Chondrocyte (in vitro differentiated cells): Measurements from ENCODE around the gene CHMP2A. TPM values are rescaled to one million over a fixed set of nuclear protein-coding genes. Genes with fewer than 3 reads are reported as not detected.

Experiments used
- DNase-seq: peaks from one replicate; pipeline ENCODE4 v3.0.0; 2021; ENCODE audit warnings: mixed read lengths, low spot score
- H3K27ac Mint-ChIP-seq: one replicate; pipeline ENCODE4 v1.8.0; 2021; ENCODE audit warnings: mild to moderate bottlenecking, moderate library complexity, mixed read lengths; ENCODE audit not compliant: unreplicated experiment
- H3K27me3 Mint-ChIP-seq: 2 replicates; pipeline ENCODE4 v1.8.0; 2021; ENCODE audit warnings: low read depth, mixed read lengths
- H3K36me3 Mint-ChIP-seq: 2 replicates; pipeline ENCODE4 v1.8.0; 2021; ENCODE audit warnings: low read depth, mixed read lengths
- H3K4me1 Mint-ChIP-seq: 2 replicates; pipeline ENCODE4 v1.8.0; 2021; ENCODE audit warnings: low read depth, mild to moderate bottlenecking, mixed read lengths
- H3K4me3 Mint-ChIP-seq: one replicate; pipeline ENCODE4 v1.8.0; 2021; ENCODE audit warnings: mild to moderate bottlenecking, moderate library complexity, mixed read lengths; ENCODE audit not compliant: unreplicated experiment
- H3K9me3 Mint-ChIP-seq: 2 replicates; pipeline ENCODE4 v1.8.0; 2021; ENCODE audit warnings: low read depth, mixed read lengths
- total RNA-seq: library from RNA; stranded (reverse); gene quantifications from 3 replicates; pipeline ENCODE4 v1.2.1, GENCODE V29; 2021
- TF ChIP-seq, protein P1 (sequence below): fragments of 200-600 bp; sonication (generic); IDR thresholded peaks from 2 replicates; pipeline ENCODE4 v1.5.0; 2021; ENCODE audit warnings: antibody characterized with exemption, mild to moderate bottlenecking, moderate library complexity

CHMP2A gene
- total RNA-seq, 1 donor from 2014 or later = 85.1 TPM

DNA sequence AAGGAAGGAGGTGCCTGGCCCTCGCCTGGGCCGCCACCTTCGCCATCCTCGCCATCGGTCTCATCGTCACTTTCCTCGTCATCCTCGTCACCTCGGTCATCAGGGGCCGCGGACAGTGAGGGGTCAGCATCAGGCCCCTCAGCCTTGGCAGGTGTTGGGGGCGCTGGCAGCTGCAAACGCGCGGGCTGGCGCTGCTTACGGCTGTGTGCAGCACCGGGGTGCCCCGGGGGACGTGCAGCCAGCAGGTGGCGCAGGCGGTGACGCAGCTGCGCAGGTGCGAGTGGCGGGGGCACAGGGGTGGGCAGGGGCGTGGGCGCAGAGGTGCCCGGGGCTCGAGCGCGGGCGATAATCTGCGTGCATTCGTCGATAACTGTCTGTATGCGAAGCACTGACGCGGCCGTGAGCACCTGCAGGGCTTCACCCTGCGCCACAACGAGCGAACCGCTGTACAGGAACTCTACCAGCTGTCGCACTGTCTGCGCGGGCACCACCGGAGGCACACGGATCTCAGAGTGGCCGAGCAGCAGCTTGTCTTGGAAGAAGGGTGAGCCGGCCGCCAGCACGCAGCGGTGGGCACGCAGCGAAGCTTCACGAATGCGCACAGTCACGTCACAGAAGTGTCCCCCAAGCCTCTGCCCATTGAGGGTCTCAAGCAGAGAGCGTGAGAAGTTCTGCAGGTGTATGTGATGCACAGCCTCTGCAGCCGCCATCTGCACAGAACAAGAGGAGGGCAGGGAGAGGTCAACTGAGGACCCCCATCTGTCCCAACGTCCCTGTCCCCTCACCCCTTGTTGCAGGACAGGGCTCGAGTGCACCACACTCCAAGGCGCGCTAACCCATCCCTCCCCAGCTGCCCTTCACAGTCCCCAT, 37.7 kb downstream of the CHMP2A start:
- H3K4me1 Mint-ChIP-seq = peaks cover 42% of the 10 kb centered on the region
- H3K27me3 Mint-ChIP-seq = no peaks in the 10 kb centered on the region
- no peak overlapping the region for H3K27ac Mint-ChIP-seq
- DNase-seq = no peak
- H3K4me3 Mint-ChIP-seq = no peak overlapping the region
- TF ChIP-seq, protein P1, sequence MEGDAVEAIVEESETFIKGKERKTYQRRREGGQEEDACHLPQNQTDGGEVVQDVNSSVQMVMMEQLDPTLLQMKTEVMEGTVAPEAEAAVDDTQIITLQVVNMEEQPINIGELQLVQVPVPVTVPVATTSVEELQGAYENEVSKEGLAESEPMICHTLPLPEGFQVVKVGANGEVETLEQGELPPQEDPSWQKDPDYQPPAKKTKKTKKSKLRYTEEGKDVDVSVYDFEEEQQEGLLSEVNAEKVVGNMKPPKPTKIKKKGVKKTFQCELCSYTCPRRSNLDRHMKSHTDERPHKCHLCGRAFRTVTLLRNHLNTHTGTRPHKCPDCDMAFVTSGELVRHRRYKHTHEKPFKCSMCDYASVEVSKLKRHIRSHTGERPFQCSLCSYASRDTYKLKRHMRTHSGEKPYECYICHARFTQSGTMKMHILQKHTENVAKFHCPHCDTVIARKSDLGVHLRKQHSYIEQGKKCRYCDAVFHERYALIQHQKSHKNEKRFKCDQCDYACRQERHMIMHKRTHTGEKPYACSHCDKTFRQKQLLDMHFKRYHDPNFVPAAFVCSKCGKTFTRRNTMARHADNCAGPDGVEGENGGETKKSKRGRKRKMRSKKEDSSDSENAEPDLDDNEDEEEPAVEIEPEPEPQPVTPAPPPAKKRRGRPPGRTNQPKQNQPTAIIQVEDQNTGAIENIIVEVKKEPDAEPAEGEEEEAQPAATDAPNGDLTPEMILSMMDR = no peak
- peaks cover 5% of the 10 kb centered on the region for H3K36me3 Mint-ChIP-seq
- no peaks in the 10 kb centered on the region for H3K9me3 Mint-ChIP-seq

DNA sequence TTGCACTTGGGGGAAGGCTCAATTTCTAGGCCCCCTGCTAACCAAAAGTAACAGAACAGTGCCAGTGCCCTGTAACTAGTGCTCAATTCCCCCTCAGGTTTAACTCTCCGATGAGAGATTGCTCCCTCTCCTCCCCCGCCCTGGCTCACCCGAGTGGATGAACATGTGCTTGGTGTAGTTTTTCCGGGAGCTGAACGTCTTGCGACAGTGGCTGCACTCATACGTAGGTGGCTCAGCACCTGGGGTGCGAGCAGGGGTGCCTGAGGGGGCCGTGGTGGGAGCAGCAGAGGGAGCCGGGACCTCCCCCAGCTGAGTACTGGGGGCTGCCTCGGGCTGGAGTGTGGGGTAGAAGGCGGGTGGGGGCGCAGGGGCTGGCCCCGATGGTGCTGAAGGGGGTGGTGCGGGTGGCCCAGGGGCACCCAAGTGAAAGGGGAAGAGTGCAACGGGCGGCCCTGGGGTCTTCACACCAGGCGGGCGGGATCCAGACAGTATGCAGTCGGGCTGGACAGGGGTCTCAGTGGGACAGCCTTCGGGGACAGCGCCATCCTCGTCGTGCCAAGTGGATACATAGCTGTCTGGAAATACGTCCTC, 38.6 kb downstream of the CHMP2A start:
- Mint-ChIP-seq H3K9me3 (no peaks in the 10 kb centered on the region), H3K36me3 (peaks cover 5% of the 10 kb centered on the region), H3K4me3 (no peak overlapping the region), H3K4me1 (peaks cover 42% of the 10 kb centered on the region), H3K27ac (no peak overlapping the region), H3K27me3 (no peaks in the 10 kb centered on the region)
- TF ChIP-seq, protein P1 = no peak
- no peak for DNase-seq

DNA sequence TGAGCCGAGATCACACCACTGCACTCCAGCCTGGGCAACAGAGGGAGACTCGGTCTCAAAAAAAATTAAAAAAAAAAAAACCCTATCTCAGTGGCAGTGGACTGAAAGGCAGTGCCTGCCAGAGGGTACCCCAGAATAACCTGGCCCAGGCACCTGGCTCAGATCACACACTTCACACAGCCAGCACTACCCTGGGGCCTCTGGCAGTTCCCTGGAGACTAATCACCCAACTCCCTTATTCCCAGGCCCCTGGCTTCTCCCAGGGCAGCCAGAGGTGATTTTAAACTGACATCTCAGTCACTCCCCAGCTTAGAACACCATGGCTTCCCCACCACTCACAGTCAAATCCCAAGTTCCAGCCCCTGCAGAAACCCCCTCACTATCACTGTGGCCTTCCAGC, 39.6 kb downstream of the CHMP2A start:
- no peak for DNase-seq
- no peak overlapping the region for H3K27ac Mint-ChIP-seq
- H3K4me3 Mint-ChIP-seq = no peak overlapping the region
- no peaks in the 10 kb centered on the region for H3K27me3 Mint-ChIP-seq
- TF ChIP-seq, protein P1 = no peak
- H3K9me3 Mint-ChIP-seq = no peaks in the 10 kb centered on the region
- peaks cover 5% of the 10 kb centered on the region for H3K36me3 Mint-ChIP-seq
- H3K4me1 Mint-ChIP-seq = peaks cover 37% of the 10 kb centered on the region

DNA sequence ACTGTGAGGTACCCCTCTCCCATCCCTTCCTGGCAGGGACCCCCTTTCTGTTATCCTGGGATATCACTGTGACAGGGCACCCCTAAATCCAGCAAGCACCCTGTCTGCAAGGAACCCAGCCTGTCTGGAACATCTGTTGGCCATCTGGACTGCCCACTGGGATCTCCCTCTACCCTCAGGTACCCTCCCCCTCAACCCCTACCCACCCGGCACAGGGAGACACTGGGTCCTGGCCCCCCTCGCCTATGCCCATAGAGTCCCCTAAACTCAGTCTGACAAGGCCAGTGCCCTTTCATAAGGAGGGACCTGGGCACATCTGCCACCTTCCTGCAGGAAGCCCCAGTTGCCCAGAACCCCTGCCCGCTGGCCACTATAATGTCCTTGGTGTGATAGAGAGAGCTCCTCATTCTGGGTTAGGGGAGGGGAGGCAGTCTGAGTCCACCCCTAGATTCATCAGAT, 40.3 kb downstream of the CHMP2A start:
- H3K4me1 Mint-ChIP-seq = peaks cover 32% of the 10 kb centered on the region
- peaks cover 5% of the 10 kb centered on the region for H3K36me3 Mint-ChIP-seq
- H3K27me3 Mint-ChIP-seq = no peaks in the 10 kb centered on the region
- H3K4me3 Mint-ChIP-seq = peak overlapping the region; percentile 52
- no peak overlapping the region for H3K27ac Mint-ChIP-seq
- H3K9me3 Mint-ChIP-seq = no peaks in the 10 kb centered on the region
- TF ChIP-seq, protein P1 = no peak
- DNase-seq = no peak

DNA sequence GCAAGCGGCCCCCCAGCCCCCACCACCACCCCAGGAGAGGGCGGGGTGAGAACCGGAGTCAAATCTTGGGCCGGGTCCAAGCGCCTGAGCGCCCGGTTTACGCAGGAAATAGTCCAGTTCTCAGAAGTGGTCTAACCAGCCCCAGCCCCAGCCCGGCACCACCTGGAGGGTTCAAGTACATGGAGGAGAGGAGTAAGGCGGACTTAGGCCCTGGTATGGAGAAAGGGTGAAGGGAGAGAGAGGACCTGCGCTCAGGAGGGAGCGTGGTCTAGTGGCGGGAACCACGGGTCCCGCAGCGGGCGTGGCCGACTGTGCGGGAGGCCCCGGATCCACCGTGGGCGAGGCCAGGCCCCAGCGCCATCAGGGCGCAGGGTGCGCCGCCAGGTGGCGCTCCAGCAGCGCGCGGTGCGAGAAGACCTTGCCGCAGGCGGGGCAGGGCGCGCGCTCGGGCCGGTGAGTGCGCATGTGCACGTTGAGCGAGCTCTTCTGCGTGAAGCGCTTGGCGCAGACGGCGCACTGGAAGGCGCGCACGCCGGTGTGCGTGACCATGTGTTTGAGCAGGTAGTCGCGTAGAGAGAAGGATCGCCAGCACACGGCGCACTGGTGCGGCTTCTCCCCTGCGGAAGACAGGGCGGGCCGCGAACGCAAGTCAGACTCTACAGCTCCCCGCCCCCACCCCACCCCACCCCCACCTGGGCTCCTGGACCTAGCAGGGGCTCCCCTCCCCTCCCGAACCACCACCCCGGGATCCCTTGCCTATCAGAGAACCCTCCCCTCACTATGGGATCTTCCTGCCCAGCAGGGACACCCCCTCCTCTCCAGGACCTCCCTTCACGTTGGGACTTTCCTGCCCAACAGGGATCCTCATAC, 41.0 kb downstream of the CHMP2A start:
- H3K4me3 Mint-ChIP-seq = peak overlapping the region; percentile 52
- DNase-seq = peak; percentile 92

More for the DNA sequence above, 41.0 kb downstream of the CHMP2A start:
- H3K27me3 Mint-ChIP-seq = no peaks in the 10 kb centered on the region
- peaks cover 5% of the 10 kb centered on the region for H3K36me3 Mint-ChIP-seq
- TF ChIP-seq, protein P1 = peak; percentile 81
- peaks cover 31% of the 10 kb centered on the region for H3K4me1 Mint-ChIP-seq
- no peaks in the 10 kb centered on the region for H3K9me3 Mint-ChIP-seq
- no peak overlapping the region for H3K27ac Mint-ChIP-seq
